Measurements from ENCODE around the gene DIABLO. TPM values are rescaled to one million over a fixed set of nuclear protein-coding genes. Genes with fewer than 3 reads are reported as not detected.

DIABLO gene
- total and polyA plus RNA-seq, 9 of the 15 experiments (the other 6 are each of a cell fraction or from before 2014, with no cell fraction given): 37.3 to 101 (median 80.1) TPM

GRCh38 chr12:122250536-122250935 is 24.7 kb upstream of the DIABLO start (continued):
- TF ChIP-seq, protein P1, sequence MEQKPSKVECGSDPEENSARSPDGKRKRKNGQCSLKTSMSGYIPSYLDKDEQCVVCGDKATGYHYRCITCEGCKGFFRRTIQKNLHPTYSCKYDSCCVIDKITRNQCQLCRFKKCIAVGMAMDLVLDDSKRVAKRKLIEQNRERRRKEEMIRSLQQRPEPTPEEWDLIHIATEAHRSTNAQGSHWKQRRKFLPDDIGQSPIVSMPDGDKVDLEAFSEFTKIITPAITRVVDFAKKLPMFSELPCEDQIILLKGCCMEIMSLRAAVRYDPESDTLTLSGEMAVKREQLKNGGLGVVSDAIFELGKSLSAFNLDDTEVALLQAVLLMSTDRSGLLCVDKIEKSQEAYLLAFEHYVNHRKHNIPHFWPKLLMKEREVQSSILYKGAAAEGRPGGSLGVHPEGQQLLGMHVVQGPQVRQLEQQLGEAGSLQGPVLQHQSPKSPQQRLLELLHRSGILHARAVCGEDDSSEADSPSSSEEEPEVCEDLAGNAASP (IDR thresholded peaks at IDR 0.05): no peak
- TF ChIP-seq JUN (IDR thresholded peaks at IDR 0.05; ENCODE audit: borderline replicate concordance, low read depth, low read length): no peak
- TF ChIP-seq JUN (CRISPR knock-in tag; IDR thresholded peaks at IDR 0.05; ENCODE audit: borderline replicate concordance): no peak
- no peak for TF ChIP-seq NFRKB (IDR thresholded peaks at IDR 0.05; ENCODE audit: low read depth)
- no peak for TF ChIP-seq MITF (IDR thresholded peaks at IDR 0.05)
- TF ChIP-seq DDX20 (tag; IDR thresholded peaks at IDR 0.05; ENCODE audit: low read depth): no peak
- TF ChIP-seq CCNT2 (IDR thresholded peaks at IDR 0.05; ENCODE audit: borderline replicate concordance, extremely low read depth, insufficient read length, low read depth, low read length): no peak
- no peak for TF ChIP-seq ZEB2 (IDR thresholded peaks at IDR 0.05)
- no peak for TF ChIP-seq ZNF699 (CRISPR knock-in tag; IDR thresholded peaks at IDR 0.05; ENCODE audit: insufficient replicate concordance)
- no peak for TF ChIP-seq POLR2A (conservative IDR thresholded peaks at IDR 0.05)
- no peak for TF ChIP-seq ZNF134 (CRISPR knock-in tag; conservative IDR thresholded peaks at IDR 0.05)
- TF ChIP-seq, protein P2, sequence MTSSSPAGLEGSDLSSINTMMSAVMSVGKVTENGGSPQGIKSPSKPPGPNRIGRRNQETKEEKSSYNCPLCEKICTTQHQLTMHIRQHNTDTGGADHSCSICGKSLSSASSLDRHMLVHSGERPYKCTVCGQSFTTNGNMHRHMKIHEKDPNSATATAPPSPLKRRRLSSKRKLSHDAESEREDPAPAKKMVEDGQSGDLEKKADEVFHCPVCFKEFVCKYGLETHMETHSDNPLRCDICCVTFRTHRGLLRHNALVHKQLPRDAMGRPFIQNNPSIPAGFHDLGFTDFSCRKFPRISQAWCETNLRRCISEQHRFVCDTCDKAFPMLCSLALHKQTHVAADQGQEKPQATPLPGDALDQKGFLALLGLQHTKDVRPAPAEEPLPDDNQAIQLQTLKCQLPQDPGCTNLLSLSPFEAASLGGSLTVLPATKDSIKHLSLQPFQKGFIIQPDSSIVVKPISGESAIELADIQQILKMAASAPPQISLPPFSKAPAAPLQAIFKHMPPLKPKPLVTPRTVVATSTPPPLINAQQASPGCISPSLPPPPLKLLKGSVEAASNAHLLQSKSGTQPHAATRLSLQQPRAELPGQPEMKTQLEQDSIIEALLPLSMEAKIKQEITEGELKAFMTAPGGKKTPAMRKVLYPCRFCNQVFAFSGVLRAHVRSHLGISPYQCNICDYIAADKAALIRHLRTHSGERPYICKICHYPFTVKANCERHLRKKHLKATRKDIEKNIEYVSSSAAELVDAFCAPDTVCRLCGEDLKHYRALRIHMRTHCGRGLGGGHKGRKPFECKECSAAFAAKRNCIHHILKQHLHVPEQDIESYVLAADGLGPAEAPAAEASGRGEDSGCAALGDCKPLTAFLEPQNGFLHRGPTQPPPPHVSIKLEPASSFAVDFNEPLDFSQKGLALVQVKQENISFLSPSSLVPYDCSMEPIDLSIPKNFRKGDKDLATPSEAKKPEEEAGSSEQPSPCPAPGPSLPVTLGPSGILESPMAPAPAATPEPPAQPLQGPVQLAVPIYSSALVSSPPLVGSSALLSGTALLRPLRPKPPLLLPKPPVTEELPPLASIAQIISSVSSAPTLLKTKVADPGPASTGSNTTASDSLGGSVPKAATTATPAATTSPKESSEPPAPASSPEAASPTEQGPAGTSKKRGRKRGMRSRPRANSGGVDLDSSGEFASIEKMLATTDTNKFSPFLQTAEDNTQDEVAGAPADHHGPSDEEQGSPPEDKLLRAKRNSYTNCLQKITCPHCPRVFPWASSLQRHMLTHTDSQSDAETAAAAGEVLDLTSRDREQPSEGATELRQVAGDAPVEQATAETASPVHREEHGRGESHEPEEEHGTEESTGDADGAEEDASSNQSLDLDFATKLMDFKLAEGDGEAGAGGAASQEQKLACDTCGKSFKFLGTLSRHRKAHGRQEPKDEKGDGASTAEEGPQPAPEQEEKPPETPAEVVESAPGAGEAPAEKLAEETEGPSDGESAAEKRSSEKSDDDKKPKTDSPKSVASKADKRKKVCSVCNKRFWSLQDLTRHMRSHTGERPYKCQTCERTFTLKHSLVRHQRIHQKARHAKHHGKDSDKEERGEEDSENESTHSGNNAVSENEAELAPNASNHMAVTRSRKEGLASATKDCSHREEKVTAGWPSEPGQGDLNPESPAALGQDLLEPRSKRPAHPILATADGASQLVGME (CRISPR knock-in tag; IDR thresholded peaks at IDR 0.05): no peak
